H1 (cell line): ENCODE data around the gene ANAPC13. TPM values are rescaled to one million over a fixed set of nuclear protein-coding genes. Genes with fewer than 3 reads are reported as not detected.

ENCODE experiments used
- BCL11A ChIP-seq, 2 experiments: IDR thresholded peaks; one replicate each; pipeline ENCODE4 v1.6.1; 2011; ENCODE audit warnings: low read depth in 2 of 2, low read length in 2 of 2, mild to moderate bottlenecking in 2 of 2
- CBX5 ChIP-seq: fragments of 300-800, 300-1000 bp; sonication (generic); IDR thresholded peaks from 2 replicates; pipeline ENCODE4 v1.7.1; 2016; ENCODE audit warnings: antibody characterized with exemption, low read length, low read depth
- CHD1 ChIP-seq: IDR thresholded peaks from 2 replicates; pipeline ENCODE4 v1.6.1; 2012; ENCODE audit warnings: low read depth, low read length, improper control_type of control experiment
- EP300 ChIP-seq, 2 experiments: IDR thresholded peaks; 1 replicate in 1 of 2; 2 replicates in 1 of 2; pipeline ENCODE4 v1.6.1; 2011 to 2012; ENCODE audit warnings: low read depth in 2 of 2, low read length in 2 of 2, mild to moderate bottlenecking in 2 of 2, borderline replicate concordance in 1 of 2, inconsistent platforms in 1 of 2, moderate library complexity in 1 of 2
- HDAC6 ChIP-seq: IDR thresholded peaks from one replicate; pipeline ENCODE4 v1.7.1; 2012; ENCODE audit warnings: low read depth, mild to moderate bottlenecking, inconsistent platforms, low read length, moderate library complexity
- POLR2AphosphoS5 ChIP-seq: IDR thresholded peaks from 2 replicates; pipeline ENCODE4 v1.6.1; 2011; ENCODE audit warnings: low read depth, low read length
- RBBP5 ChIP-seq: IDR thresholded peaks from 2 replicates; pipeline ENCODE4 v1.7.1; 2012; ENCODE audit warnings: low read depth, mild to moderate bottlenecking, inconsistent platforms, low read length, moderate library complexity, borderline replicate concordance
- RFX5 ChIP-seq: IDR thresholded peaks from 2 replicates; pipeline ENCODE4 v1.6.1; 2011; ENCODE audit warnings: low read depth, low read length, improper control_type of control experiment, borderline replicate concordance
- SAP30 ChIP-seq: fragments of 300-600 bp; sonication (generic); IDR thresholded peaks from 2 replicates; pipeline ENCODE4 v1.7.1; 2012; ENCODE audit warnings: low read length, moderate library complexity, mild to moderate bottlenecking, inconsistent platforms; ENCODE audit not compliant: insufficient read depth, insufficient replicate concordance
- SIN3A ChIP-seq, 2 experiments: IDR thresholded peaks in 1 of 2; conservative IDR thresholded peaks in 1 of 2; 2 replicates each; pipeline ENCODE4 v1.6.1; 2011 to 2012; ENCODE audit warnings: low read length in 2 of 2, improper control_type of control experiment in 1 of 2, low read depth in 1 of 2, mild to moderate bottlenecking in 1 of 2
- TAF1 ChIP-seq: IDR thresholded peaks from 2 replicates; pipeline ENCODE4 v1.6.1; 2011; ENCODE audit warnings: mild to moderate bottlenecking, low read depth, low read length
- polyA plus RNA-seq, 7 experiments: library from polyadenylated mRNA; depleted of rRNA in 3 of 7; stranded (reverse) in 5 of 7; unstranded in 2 of 7; fragments of >200 nt in 5 of 7; fragments of 200-250 nt in 2 of 7; gene quantifications; 1 replicate in 5 of 7; 2 replicates in 1 of 7; 4 replicates in 1 of 7; pipeline versions ENCODE4 v1.2.1 to v1.2.3, GENCODE V29; 2011 to 2013; ENCODE audit warnings: missing spikeins in 2 of 7, mixed read lengths in 2 of 7
- total RNA-seq: library from RNA; stranded (reverse); fragmentation: NEBNext Ultra II Directional; extraction: Animal tissue kit (Norgen Biotek cat#: 25700); gene quantifications from 2 replicates; pipeline ENCODE4 v1.2.1, GENCODE V29; 2021
- TF ChIP-seq, protein P1 (sequence below): fragments of 300-600 bp; sonication (generic); IDR thresholded peaks from 2 replicates; pipeline ENCODE4 v1.7.1; 2012; ENCODE audit warnings: low read length, moderate library complexity, mild to moderate bottlenecking, inconsistent platforms; ENCODE audit not compliant: insufficient replicate concordance

The ANAPC13 gene
- total and polyA plus RNA-seq, 2 of the 8 experiments (the other 6 are each of a cell fraction or from before 2014, with no cell fraction given) = 33.3 to 34.0 TPM

- TF ChIP-seq, protein P1, sequence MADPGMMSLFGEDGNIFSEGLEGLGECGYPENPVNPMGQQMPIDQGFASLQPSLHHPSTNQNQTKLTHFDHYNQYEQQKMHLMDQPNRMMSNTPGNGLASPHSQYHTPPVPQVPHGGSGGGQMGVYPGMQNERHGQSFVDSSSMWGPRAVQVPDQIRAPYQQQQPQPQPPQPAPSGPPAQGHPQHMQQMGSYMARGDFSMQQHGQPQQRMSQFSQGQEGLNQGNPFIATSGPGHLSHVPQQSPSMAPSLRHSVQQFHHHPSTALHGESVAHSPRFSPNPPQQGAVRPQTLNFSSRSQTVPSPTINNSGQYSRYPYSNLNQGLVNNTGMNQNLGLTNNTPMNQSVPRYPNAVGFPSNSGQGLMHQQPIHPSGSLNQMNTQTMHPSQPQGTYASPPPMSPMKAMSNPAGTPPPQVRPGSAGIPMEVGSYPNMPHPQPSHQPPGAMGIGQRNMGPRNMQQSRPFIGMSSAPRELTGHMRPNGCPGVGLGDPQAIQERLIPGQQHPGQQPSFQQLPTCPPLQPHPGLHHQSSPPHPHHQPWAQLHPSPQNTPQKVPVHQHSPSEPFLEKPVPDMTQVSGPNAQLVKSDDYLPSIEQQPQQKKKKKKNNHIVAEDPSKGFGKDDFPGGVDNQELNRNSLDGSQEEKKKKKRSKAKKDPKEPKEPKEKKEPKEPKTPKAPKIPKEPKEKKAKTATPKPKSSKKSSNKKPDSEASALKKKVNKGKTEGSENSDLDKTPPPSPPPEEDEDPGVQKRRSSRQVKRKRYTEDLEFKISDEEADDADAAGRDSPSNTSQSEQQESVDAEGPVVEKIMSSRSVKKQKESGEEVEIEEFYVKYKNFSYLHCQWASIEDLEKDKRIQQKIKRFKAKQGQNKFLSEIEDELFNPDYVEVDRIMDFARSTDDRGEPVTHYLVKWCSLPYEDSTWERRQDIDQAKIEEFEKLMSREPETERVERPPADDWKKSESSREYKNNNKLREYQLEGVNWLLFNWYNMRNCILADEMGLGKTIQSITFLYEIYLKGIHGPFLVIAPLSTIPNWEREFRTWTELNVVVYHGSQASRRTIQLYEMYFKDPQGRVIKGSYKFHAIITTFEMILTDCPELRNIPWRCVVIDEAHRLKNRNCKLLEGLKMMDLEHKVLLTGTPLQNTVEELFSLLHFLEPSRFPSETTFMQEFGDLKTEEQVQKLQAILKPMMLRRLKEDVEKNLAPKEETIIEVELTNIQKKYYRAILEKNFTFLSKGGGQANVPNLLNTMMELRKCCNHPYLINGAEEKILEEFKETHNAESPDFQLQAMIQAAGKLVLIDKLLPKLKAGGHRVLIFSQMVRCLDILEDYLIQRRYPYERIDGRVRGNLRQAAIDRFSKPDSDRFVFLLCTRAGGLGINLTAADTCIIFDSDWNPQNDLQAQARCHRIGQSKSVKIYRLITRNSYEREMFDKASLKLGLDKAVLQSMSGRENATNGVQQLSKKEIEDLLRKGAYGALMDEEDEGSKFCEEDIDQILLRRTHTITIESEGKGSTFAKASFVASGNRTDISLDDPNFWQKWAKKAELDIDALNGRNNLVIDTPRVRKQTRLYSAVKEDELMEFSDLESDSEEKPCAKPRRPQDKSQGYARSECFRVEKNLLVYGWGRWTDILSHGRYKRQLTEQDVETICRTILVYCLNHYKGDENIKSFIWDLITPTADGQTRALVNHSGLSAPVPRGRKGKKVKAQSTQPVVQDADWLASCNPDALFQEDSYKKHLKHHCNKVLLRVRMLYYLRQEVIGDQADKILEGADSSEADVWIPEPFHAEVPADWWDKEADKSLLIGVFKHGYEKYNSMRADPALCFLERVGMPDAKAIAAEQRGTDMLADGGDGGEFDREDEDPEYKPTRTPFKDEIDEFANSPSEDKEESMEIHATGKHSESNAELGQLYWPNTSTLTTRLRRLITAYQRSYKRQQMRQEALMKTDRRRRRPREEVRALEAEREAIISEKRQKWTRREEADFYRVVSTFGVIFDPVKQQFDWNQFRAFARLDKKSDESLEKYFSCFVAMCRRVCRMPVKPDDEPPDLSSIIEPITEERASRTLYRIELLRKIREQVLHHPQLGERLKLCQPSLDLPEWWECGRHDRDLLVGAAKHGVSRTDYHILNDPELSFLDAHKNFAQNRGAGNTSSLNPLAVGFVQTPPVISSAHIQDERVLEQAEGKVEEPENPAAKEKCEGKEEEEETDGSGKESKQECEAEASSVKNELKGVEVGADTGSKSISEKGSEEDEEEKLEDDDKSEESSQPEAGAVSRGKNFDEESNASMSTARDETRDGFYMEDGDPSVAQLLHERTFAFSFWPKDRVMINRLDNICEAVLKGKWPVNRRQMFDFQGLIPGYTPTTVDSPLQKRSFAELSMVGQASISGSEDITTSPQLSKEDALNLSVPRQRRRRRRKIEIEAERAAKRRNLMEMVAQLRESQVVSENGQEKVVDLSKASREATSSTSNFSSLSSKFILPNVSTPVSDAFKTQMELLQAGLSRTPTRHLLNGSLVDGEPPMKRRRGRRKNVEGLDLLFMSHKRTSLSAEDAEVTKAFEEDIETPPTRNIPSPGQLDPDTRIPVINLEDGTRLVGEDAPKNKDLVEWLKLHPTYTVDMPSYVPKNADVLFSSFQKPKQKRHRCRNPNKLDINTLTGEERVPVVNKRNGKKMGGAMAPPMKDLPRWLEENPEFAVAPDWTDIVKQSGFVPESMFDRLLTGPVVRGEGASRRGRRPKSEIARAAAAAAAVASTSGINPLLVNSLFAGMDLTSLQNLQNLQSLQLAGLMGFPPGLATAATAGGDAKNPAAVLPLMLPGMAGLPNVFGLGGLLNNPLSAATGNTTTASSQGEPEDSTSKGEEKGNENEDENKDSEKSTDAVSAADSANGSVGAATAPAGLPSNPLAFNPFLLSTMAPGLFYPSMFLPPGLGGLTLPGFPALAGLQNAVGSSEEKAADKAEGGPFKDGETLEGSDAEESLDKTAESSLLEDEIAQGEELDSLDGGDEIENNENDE = no peak
- TF ChIP-seq SAP30 (no peak), RBBP5 (no peak), CHD1 (no peak), TAF1 (no peak), EP300 (IDR thresholded peaks at IDR 0.05; ENCODE audit: borderline replicate concordance in 1 of 2, low read depth in 2 of 2, low read length in 2 of 2) (no peak), HDAC6 (no peak), RFX5 (no peak), BCL11A (IDR thresholded peaks at IDR 0.05; ENCODE audit: low read depth in 2 of 2, low read length in 2 of 2) (no peak), SIN3A (conservative IDR thresholded peaks at IDR 0.05 in 1 of 2, IDR thresholded peaks at IDR 0.05 in 1 of 2; ENCODE audit: low read depth in 1 of 2, low read length in 2 of 2) (no peak), CBX5 (no peak), POLR2AphosphoS5 (no peak)
Measured at GRCh38 chr3:134503266-134503665, 17.5 kb upstream of the ANAPC13 start (continued).
